22Rv1 (cell line): ENCODE measurements around the gene CTCFL.

ENCODE experiments used
- ZFX ChIP-seq: fragments of 450-650 bp; IDR thresholded peaks from 2 replicates; pipeline ENCODE4 v1.6.1; 2017; ENCODE audit warnings: antibody characterized with exemption, borderline replicate concordance
- TF ChIP-seq, protein P1 (sequence below): fragments of 450-650 bp; IDR thresholded peaks from 2 replicates; pipeline ENCODE4 v1.5.1; 2017; ENCODE audit warnings: mild to moderate bottlenecking

DNA sequence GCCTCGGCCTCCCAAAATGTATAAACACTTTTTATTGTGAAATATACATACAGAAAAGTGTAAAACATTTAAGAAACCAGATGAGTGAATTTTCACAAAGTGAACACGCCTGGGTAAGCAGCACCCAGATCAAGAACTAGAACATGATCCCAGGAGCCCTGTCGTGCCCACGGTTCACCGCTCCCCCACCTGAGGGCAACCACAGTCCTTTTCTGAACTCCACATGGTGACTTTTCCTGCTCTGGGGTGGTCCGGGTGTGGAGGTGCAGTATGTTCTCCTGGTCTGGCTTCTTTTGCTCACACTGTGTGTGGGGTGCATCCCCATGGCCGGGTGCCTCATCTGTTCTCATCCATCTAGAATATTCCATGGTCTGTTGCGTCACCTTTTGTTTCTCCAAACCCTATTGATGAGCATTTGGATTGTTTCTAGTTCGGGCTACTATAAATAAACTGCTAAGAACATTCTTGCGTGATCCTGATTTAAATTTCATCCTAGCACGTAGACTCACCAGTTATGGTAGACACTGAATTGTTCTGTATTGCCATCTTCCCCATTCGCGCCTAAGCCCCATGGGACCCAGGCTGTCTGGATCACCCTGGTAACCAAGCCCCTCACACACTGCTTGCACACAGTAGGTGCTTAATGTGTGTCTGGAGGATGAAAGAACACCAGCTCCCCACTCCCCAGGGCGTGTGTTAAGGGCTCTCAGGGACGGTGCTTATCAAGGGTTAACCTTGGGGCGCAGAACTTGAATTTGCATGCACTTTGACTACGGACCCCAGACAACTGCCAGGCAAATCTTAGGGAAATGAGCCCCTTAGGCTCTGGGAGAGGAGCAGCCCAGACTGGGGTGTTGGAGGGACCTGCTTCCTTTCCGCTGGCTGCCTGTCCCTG, 56.2 kb downstream of the CTCFL start:
- TF ChIP-seq, protein P1, sequence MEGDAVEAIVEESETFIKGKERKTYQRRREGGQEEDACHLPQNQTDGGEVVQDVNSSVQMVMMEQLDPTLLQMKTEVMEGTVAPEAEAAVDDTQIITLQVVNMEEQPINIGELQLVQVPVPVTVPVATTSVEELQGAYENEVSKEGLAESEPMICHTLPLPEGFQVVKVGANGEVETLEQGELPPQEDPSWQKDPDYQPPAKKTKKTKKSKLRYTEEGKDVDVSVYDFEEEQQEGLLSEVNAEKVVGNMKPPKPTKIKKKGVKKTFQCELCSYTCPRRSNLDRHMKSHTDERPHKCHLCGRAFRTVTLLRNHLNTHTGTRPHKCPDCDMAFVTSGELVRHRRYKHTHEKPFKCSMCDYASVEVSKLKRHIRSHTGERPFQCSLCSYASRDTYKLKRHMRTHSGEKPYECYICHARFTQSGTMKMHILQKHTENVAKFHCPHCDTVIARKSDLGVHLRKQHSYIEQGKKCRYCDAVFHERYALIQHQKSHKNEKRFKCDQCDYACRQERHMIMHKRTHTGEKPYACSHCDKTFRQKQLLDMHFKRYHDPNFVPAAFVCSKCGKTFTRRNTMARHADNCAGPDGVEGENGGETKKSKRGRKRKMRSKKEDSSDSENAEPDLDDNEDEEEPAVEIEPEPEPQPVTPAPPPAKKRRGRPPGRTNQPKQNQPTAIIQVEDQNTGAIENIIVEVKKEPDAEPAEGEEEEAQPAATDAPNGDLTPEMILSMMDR, result no peak
- no peak for TF ChIP-seq ZFX
